H1 (cell line): ENCODE measurements around the gene COL4A2. TPM values are rescaled to one million over a fixed set of nuclear protein-coding genes. Genes with fewer than 3 reads are reported as not detected.
A peak's percentile ranks its signal among the peaks of the same experiment; 100 is the strongest.

Experiments
- CTCF ChIA-PET: fragments of 300-600 bp; sonication (Branson Sonifier 250); formaldehyde crosslinking; loops from one replicate; lab custom pipeline; 2021; ENCODE audit not compliant: partially characterized antibody; lab: Charles Lee
- POLR2A ChIA-PET: fragments of 300-600 bp; sonication (Branson Sonifier 250); formaldehyde crosslinking; loops from one replicate; lab custom pipeline; 2021; ENCODE audit warnings: inconsistent platforms; ENCODE audit not compliant: partially characterized antibody; lab: Charles Lee
- DNase-seq, 2 experiments: peaks; one replicate each; pipeline versions ENCODE4 v3.0.0 to v3.0.0-alpha.2; 2010 to 2022; ENCODE audit warnings: low spot score in 2 of 2, low read depth in 1 of 2, mixed read lengths in 1 of 2
- FAIRE-seq: peaks from 2 replicates; lab custom pipeline; 2011; peaks lifted over from hg19 to GRCh38; lab: Jason Lieb, UNC
- H2AFZ ChIP-seq: 2 replicates; pipeline ENCODE4 v1.8.1; 2012; ENCODE audit warnings: low read length, inconsistent platforms
- H2AK5ac ChIP-seq: 2 replicates; pipeline ENCODE4 v1.6.1; 2013; ENCODE audit warnings: low read depth, low read length
- H2BK120ac ChIP-seq: replicated peaks from 2 replicates; pipeline ENCODE3; 2013; ENCODE audit warnings: low read depth, low read length, inconsistent platforms
- H2BK12ac ChIP-seq: 2 replicates; pipeline ENCODE4 v1.6.1; 2013; ENCODE audit warnings: low read depth, low read length
- H2BK15ac ChIP-seq: 2 replicates; pipeline ENCODE4 v1.6.1; 2013; ENCODE audit warnings: low read length
- H2BK20ac ChIP-seq: 2 replicates; pipeline ENCODE4 v1.6.1; 2013; ENCODE audit warnings: low read length
- H2BK5ac ChIP-seq: 2 replicates; pipeline ENCODE4 v1.6.1; 2013; ENCODE audit warnings: low read depth, low read length
- H3K14ac ChIP-seq: 2 replicates; pipeline ENCODE4 v1.6.1; 2013; ENCODE audit warnings: inconsistent platforms; ENCODE audit not compliant: insufficient read length
- H3K18ac ChIP-seq: 2 replicates; pipeline ENCODE4 v1.6.1; 2013; ENCODE audit warnings: low read length; ENCODE audit errors: extremely low read depth
- H3K23ac ChIP-seq: 2 replicates; pipeline ENCODE4 v1.6.1; 2013; ENCODE audit warnings: inconsistent platforms; ENCODE audit not compliant: insufficient read length
- H3K23me2 ChIP-seq: 2 replicates; pipeline ENCODE4 v1.6.1; 2013; ENCODE audit warnings: low read depth, low read length
- H3K27ac ChIP-seq: 2 replicates; pipeline ENCODE4 v1.6.1; 2011; ENCODE audit warnings: low read depth, low read length, inconsistent platforms
- H3K27me3 ChIP-seq, 4 experiments: replicated peaks in 1 of 4; 1 replicate in 1 of 4; 2 replicates in 3 of 4; pipeline versions ENCODE4 v1.6.1 to v1.8.1; 2011 to 2013; ENCODE audit warnings: low read length in 3 of 4, mild to moderate bottlenecking in 3 of 4, inconsistent platforms in 2 of 4, mixed read lengths in 2 of 4, moderate library complexity in 1 of 4; ENCODE audit not compliant: control insufficient read depth in 3 of 4, insufficient read depth in 3 of 4; ENCODE audit errors: extremely low read depth in 1 of 4
- H3K36me3 ChIP-seq, 4 experiments: 2 replicates each; pipeline versions ENCODE4 v1.6.1 to v1.8.1; 2011 to 2013; ENCODE audit warnings: mild to moderate bottlenecking in 4 of 4, low read length in 3 of 4, moderate library complexity in 2 of 4, control low read depth in 1 of 4, inconsistent platforms in 1 of 4; ENCODE audit not compliant: insufficient read depth in 4 of 4, control insufficient read depth in 2 of 4
- H3K4ac ChIP-seq: replicated peaks from 2 replicates; pipeline ENCODE3; 2013; ENCODE audit warnings: low read length, low read depth, mixed read lengths, inconsistent platforms; ENCODE audit not compliant: insufficient read length
- H3K4me1 ChIP-seq, 4 experiments: replicated peaks in 1 of 4; 1 replicate in 1 of 4; 2 replicates in 3 of 4; pipeline versions ENCODE4 v1.6.1 to v1.8.1; 2011 to 2013; ENCODE audit warnings: low read length in 3 of 4, inconsistent platforms in 2 of 4, mixed read lengths in 1 of 4; ENCODE audit not compliant: insufficient read depth in 4 of 4, control insufficient read depth in 3 of 4
- H3K4me2 ChIP-seq, 2 experiments: 2 replicates each; pipeline versions ENCODE4 v1.6.1 to v1.8.1; 2011 to 2013; ENCODE audit warnings: low read depth in 2 of 2, low read length in 2 of 2, control low read depth in 1 of 2, inconsistent platforms in 1 of 2, mild to moderate bottlenecking in 1 of 2; ENCODE audit not compliant: insufficient read depth in 1 of 2
- H3K4me3 ChIP-seq, 4 experiments: fragments of 200-600, 300-600 bp in 1 of 4; sonication (generic), shearing (Covaris generic), sonication (Bioruptor Twin) in 1 of 4; 2 replicates each; pipeline versions ENCODE4 v1.5.1 to v1.8.1; 2011 to 2016; ENCODE audit warnings: low read length in 4 of 4, low read depth in 3 of 4, control low read depth in 2 of 4, inconsistent platforms in 2 of 4, mild to moderate bottlenecking in 2 of 4, mixed read lengths in 1 of 4, moderate library complexity in 1 of 4; ENCODE audit not compliant: insufficient read depth in 2 of 4; ENCODE audit errors: extremely low read depth in 1 of 4
- H3K56ac ChIP-seq: replicated peaks from 2 replicates; pipeline ENCODE3; 2013; ENCODE audit warnings: low read depth, mild to moderate bottlenecking, mixed read lengths, low read length, inconsistent platforms; ENCODE audit not compliant: insufficient read length
- H3K79me1 ChIP-seq: 2 replicates; pipeline ENCODE4 v1.6.1; 2013; ENCODE audit warnings: low read depth, low read length, control low read depth
- H3K79me2 ChIP-seq, 2 experiments: 2 replicates each; pipeline versions ENCODE4 v1.6.1 to v1.8.1; 2012 to 2013; ENCODE audit warnings: low read length in 2 of 2, mild to moderate bottlenecking in 2 of 2, inconsistent platforms in 1 of 2; ENCODE audit not compliant: insufficient read depth in 2 of 2, control insufficient read depth in 1 of 2
- H3K9ac ChIP-seq, 4 experiments: replicated peaks in 1 of 4; 1 replicate in 1 of 4; 2 replicates in 3 of 4; pipeline versions ENCODE4 v1.6.1 to v1.8.1; 2011 to 2013; ENCODE audit warnings: low read depth in 3 of 4, low read length in 3 of 4, control low read depth in 2 of 4, mild to moderate bottlenecking in 2 of 4, moderate library complexity in 2 of 4, inconsistent platforms in 1 of 4; ENCODE audit errors: extremely low read depth in 1 of 4
- H3K9me3 ChIP-seq, 2 experiments: 2 replicates each; pipeline versions ENCODE4 v1.6.1 to v1.8.1; 2012 to 2013; ENCODE audit warnings: mild to moderate bottlenecking in 2 of 2, moderate library complexity in 2 of 2, control low read depth in 1 of 2, inconsistent platforms in 1 of 2, low read depth in 1 of 2, low read length in 1 of 2, mixed read lengths in 1 of 2; ENCODE audit not compliant: insufficient read depth in 2 of 2
- H4K20me1 ChIP-seq, 2 experiments: replicated peaks in 1 of 2; 2 replicates each; pipeline versions ENCODE3 to v1.8.1; 2011 to 2013; ENCODE audit warnings: inconsistent platforms in 2 of 2, low read length in 2 of 2, mild to moderate bottlenecking in 1 of 2; ENCODE audit not compliant: insufficient read depth in 2 of 2, control insufficient read depth in 1 of 2
- H4K5ac ChIP-seq: 2 replicates; pipeline ENCODE4 v1.6.1; 2013; ENCODE audit warnings: low read length, low read depth, mixed read lengths, inconsistent platforms; ENCODE audit not compliant: insufficient read length
- H4K8ac ChIP-seq: 2 replicates; pipeline ENCODE4 v1.8.0; 2013; ENCODE audit warnings: mild to moderate bottlenecking, moderate library complexity, low read length, inconsistent platforms; ENCODE audit not compliant: insufficient read depth; ENCODE audit errors: extremely low read depth
- H4K91ac ChIP-seq: replicated peaks from 2 replicates; pipeline ENCODE3; 2013; ENCODE audit warnings: low read length, mixed read lengths, inconsistent platforms; ENCODE audit not compliant: insufficient read length
- ASH2L ChIP-seq: fragments of 200-600, 300-600 bp; sonication (generic); IDR thresholded peaks from one replicate; pipeline ENCODE4 v1.7.1; 2017; ENCODE audit warnings: low read length
- MAFK ChIP-seq: IDR thresholded peaks from 2 replicates; pipeline ENCODE4 v1.6.1; 2012; ENCODE audit warnings: low read depth, mild to moderate bottlenecking, improper control_type of control experiment, low read length
- WGBS, 2 experiments: shearing (Covaris generic) in 1 of 2; methylation state at CpG; one replicate each; pipeline versions ENCODE4 v1.1.6 to v1.1.7; 2013 to 2015; ENCODE audit warnings: low lambda C conversion rate in 2 of 2, mixed read lengths in 2 of 2, inconsistent platforms in 1 of 2, low coverage in 1 of 2, missing lambda C conversion rate in 1 of 2; ENCODE audit not compliant: insufficient replicate concordance in 2 of 2, insufficient coverage in 1 of 2, insufficient read length in 1 of 2; ENCODE audit errors: extremely low coverage in 1 of 2, missing lambda C conversion rate in 1 of 2; 5-methylcytosine and 5-hydroxymethylcytosine counted together
- polyA plus RNA-seq, 7 experiments: library from polyadenylated mRNA; depleted of rRNA in 3 of 7; stranded (reverse) in 5 of 7; unstranded in 2 of 7; fragments of >200 nt in 5 of 7; fragments of 200-250 nt in 2 of 7; gene quantifications; 1 replicate in 5 of 7; 2 replicates in 1 of 7; 4 replicates in 1 of 7; pipeline versions ENCODE4 v1.2.1 to v1.2.3, GENCODE V29; 2011 to 2013; ENCODE audit warnings: missing spikeins in 2 of 7, mixed read lengths in 2 of 7
- total RNA-seq: library from RNA; stranded (reverse); fragmentation: NEBNext Ultra II Directional; extraction: Animal tissue kit (Norgen Biotek cat#: 25700); gene quantifications from 2 replicates; pipeline ENCODE4 v1.2.1, GENCODE V29; 2021

Gene COL4A2
- total and polyA plus RNA-seq, 2 of the 8 experiments (the other 6 are each of a cell fraction or from before 2014, with no cell fraction given) = 80.4 to 87.3 TPM

GRCh38 chr13:110380359-110381028 is 73.4 kb downstream of the COL4A2 start:
- Histone ChIP-seq H3K4ac (no peak overlapping the region), H2BK5ac (no peak overlapping the region), H3K27ac (no peak overlapping the region), H4K91ac (no peak overlapping the region), H3K27me3 (peaks cover 0 to 3% (median under 1%) of the 10 kb centered on the region in 4 experiments; a peak in 2 of 7 replicates), H3K36me3 (no peaks in the 10 kb centered on the region; a peak in 1 of 8 replicates), H3K23ac (no peak overlapping the region), H3K4me3 (no peak overlapping the region), H3K14ac (peak overlapping the region; percentile 51), H3K9ac (no peak overlapping the region), H3K56ac (no peak overlapping the region), H3K9me3 (peaks cover 0 to 3% of the 10 kb centered on the region in 2 experiments; a peak in 1 of 4 replicates), H3K79me2 (no peaks in the 10 kb centered on the region; a peak in 1 of 4 replicates), H3K4me2 (peak overlapping the region; percentile 40 to 53; a peak in 2 of 4 replicates), H2BK12ac (peak overlapping the region; percentile 4; the same call in 1 of the 2 replicates), H3K79me1 (0 out of 2 replicates have a peak, but pooled peaks cover 4% of the 10 kb centered on the region), H2AFZ (no peak overlapping the region), H2BK20ac (no peak overlapping the region), H4K5ac (no peak overlapping the region), H3K18ac (no peak overlapping the region), H2BK120ac (peak overlapping the region; percentile 50), H2BK15ac (peak overlapping the region; percentile 63; the same call in 1 of the 2 replicates), H3K23me2 (no peaks in the 10 kb centered on the region), H4K8ac (no peak overlapping the region), H4K20me1 (peaks cover 6 to 11% of the 10 kb centered on the region in 2 experiments), H3K4me1 (peaks cover 3 to 15% (median 9%) of the 10 kb centered on the region in 4 experiments), H2AK5ac (peak overlapping the region; percentile 41; the same call in 1 of the 2 replicates)
- TF ChIP-seq MAFK (peak; percentile 90), ASH2L (no peak)
- ChIA-PET CTCF (interaction anchor here (0.7 to 2.9 kb wide), 11 partner anchors 14 to 154 kb away, joined by 3 to 17 read pairs (median 5); no protein-coding TSS in a partner anchor), POLR2A (interaction anchor here (0.6 kb wide), 1 partner anchor 78 kb away, joined by 3 read pairs; no protein-coding TSS in a partner anchor)
- WGBS, 2 experiments = 80% methylated on average over 14 of the region's 14 CpGs; no CpG with 5 or more reads in 1 of the 2 experiments
- FAIRE-seq (no peak), DNase-seq (no peak)
